SK-N-SH (cell line): ENCODE measurements around the gene ENDOV. TPM values are rescaled to one million over a fixed set of nuclear protein-coding genes. Genes with fewer than 3 reads are reported as not detected.

Experiments
- CTCF ChIA-PET: fragments of 300-600, 350-600 bp; formaldehyde crosslinking; extraction: SDS; loops from one replicate; lab custom pipeline; 2021; lab: Yijun Ruan, JAX
- POLR2A ChIA-PET: fragments of 350-600 bp; sonication (Branson Sonifier 250); formaldehyde crosslinking; extraction: SDS; loops from one replicate; lab custom pipeline; 2020; ENCODE audit warnings: antibody characterized with exemption, inconsistent platforms; lab: Yijun Ruan, JAX
- DNase-seq: peaks from one replicate; pipeline ENCODE4 v3.0.0; 2012
- H2AFZ ChIP-seq: fragments of 200-600 bp; sonication (generic); 2 replicates; pipeline ENCODE4 v1.8.1; 2016; ENCODE audit warnings: antibody characterized with exemption, mild to moderate bottlenecking, low read depth
- H3F3A ChIP-seq: fragments of 200-600 bp; sonication (generic); replicated peaks from 2 replicates; pipeline ENCODE3; 2016; ENCODE audit warnings: antibody characterized with exemption, mild to moderate bottlenecking; ENCODE audit not compliant: insufficient read depth
- H3K27ac ChIP-seq, 2 experiments: fragments of 200-500 bp in 1 of 2; fragments of 200-600 bp in 1 of 2; sonication (Bioruptor generic) in 1 of 2; sonication (generic), shearing (Covaris generic) in 1 of 2; 2 replicates each; pipeline versions ENCODE4 v1.5.1 to v1.6.1; 2014 to 2016; ENCODE audit warnings: low read depth in 2 of 2, inconsistent platforms in 1 of 2, low read length in 1 of 2, mild to moderate bottlenecking in 1 of 2, mixed read lengths in 1 of 2
- H3K27me3 ChIP-seq: fragments of 200-600 bp; sonication (generic), shearing (Covaris generic); 2 replicates; pipeline ENCODE4 v1.6.1; 2016; ENCODE audit warnings: mixed run types; ENCODE audit not compliant: insufficient read depth
- H3K36me3 ChIP-seq, 2 experiments: fragments of 200-500 bp in 1 of 2; fragments of 200-600 bp in 1 of 2; sonication (Bioruptor generic) in 1 of 2; sonication (generic) in 1 of 2; replicated peaks in 1 of 2; 2 replicates each; pipeline versions ENCODE3 to v1.5.1; 2014 to 2016; ENCODE audit warnings: low read length in 1 of 2, mild to moderate bottlenecking in 1 of 2; ENCODE audit not compliant: insufficient read depth in 2 of 2, control insufficient read depth in 1 of 2
- H3K4me1 ChIP-seq, 2 experiments: fragments of 200-500 bp in 1 of 2; fragments of 200-600 bp in 1 of 2; sonication (Bioruptor generic) in 1 of 2; sonication (generic), shearing (Covaris generic) in 1 of 2; 2 replicates each; pipeline versions ENCODE4 v1.5.1 to v1.6.1; 2014 to 2016; ENCODE audit warnings: low read depth in 1 of 2, low read length in 1 of 2, mixed run types in 1 of 2; ENCODE audit not compliant: insufficient read depth in 2 of 2, control insufficient read depth in 1 of 2
- H3K4me2 ChIP-seq: fragments of 200-600 bp; sonication (generic), shearing (Covaris generic); 2 replicates; pipeline ENCODE4 v1.6.1; 2017; ENCODE audit warnings: mixed run types
- H3K4me3 ChIP-seq, 2 experiments: fragments of 200-500 bp in 1 of 2; fragments of 200-600 bp in 1 of 2; sonication (Bioruptor generic) in 1 of 2; sonication (generic), shearing (Covaris generic) in 1 of 2; 2 replicates each; pipeline versions ENCODE4 v1.5.1 to v1.8.1; 2014 to 2016; ENCODE audit warnings: low read depth in 2 of 2, inconsistent platforms in 1 of 2, low read length in 1 of 2, mild to moderate bottlenecking in 1 of 2, mixed read lengths in 1 of 2, moderate library complexity in 1 of 2
- H3K79me2 ChIP-seq: fragments of 200-600 bp; sonication (generic); 2 replicates; pipeline ENCODE4 v1.8.1; 2017; ENCODE audit warnings: mild to moderate bottlenecking; ENCODE audit not compliant: insufficient read depth
- H3K9ac ChIP-seq: fragments of 200-600 bp; sonication (generic); 2 replicates; pipeline ENCODE4 v1.6.1; 2017; ENCODE audit warnings: mixed run types
- H3K9me2 ChIP-seq: fragments of 200-600 bp; sonication (generic); 2 replicates; pipeline ENCODE4 v1.6.1; 2017; ENCODE audit warnings: mixed run types
- H3K9me3 ChIP-seq: fragments of 200-600 bp; sonication (generic); 2 replicates; pipeline ENCODE4 v1.6.1; 2017; ENCODE audit warnings: mixed run types, mild to moderate bottlenecking, moderate library complexity
- H4K20me1 ChIP-seq: fragments of 200-600 bp; sonication (generic); 2 replicates; pipeline ENCODE4 v1.6.1; 2017; ENCODE audit warnings: mild to moderate bottlenecking, mixed run types; ENCODE audit not compliant: insufficient read depth
- CHD2 ChIP-seq: fragments of 150-350 bp; IDR thresholded peaks from 2 replicates; pipeline ENCODE4 v1.6.1; 2018; ENCODE audit warnings: low read length; ENCODE audit not compliant: partially characterized antibody
- EP300 ChIP-seq, 2 experiments: IDR thresholded peaks; 2 replicates each; pipeline versions ENCODE4 v1.4.0 to v1.6.1; 2012; ENCODE audit warnings: borderline replicate concordance in 1 of 2, low read depth in 1 of 2, low read length in 1 of 2
- EZH2phosphoT487 ChIP-seq: fragments of 200-600 bp; sonication (generic); IDR thresholded peaks from 2 replicates; pipeline ENCODE4 v1.6.1; 2017; ENCODE audit warnings: low read depth, mixed run types, mild to moderate bottlenecking, antibody characterized with exemption, moderate library complexity, borderline replicate concordance
- FOXJ3 ChIP-seq: sonication (generic); formaldehyde crosslinking; IDR thresholded peaks from 2 replicates; pipeline ENCODE4 v1.5.1; 2020; ENCODE audit warnings: mild to moderate bottlenecking, missing genetic modification reagents
- GABPA ChIP-seq: IDR thresholded peaks from 2 replicates; pipeline ENCODE4 v1.4.0; 2012; ENCODE audit warnings: low read depth, mild to moderate bottlenecking
- GATA2 ChIP-seq: sonication (generic); formaldehyde crosslinking; IDR thresholded peaks from 2 replicates; pipeline ENCODE4 v1.5.0; 2020; ENCODE audit warnings: mild to moderate bottlenecking, missing genetic modification reagents
- JUND ChIP-seq: IDR thresholded peaks from 2 replicates; pipeline ENCODE4 v1.4.0; 2012
- MXI1 ChIP-seq: IDR thresholded peaks from 2 replicates; pipeline ENCODE4 v1.6.1; 2012; ENCODE audit warnings: mild to moderate bottlenecking, low read depth, low read length, improper control_type of control experiment
- PBX3 ChIP-seq: IDR thresholded peaks from 2 replicates; pipeline ENCODE4; 2012
- POLR2AphosphoS5 ChIP-seq: IDR thresholded peaks from 2 replicates; pipeline ENCODE4 v1.6.1; 2012; ENCODE audit warnings: low read depth, low read length
- RCOR1 ChIP-seq: fragments of 150-350 bp; IDR thresholded peaks from 2 replicates; pipeline ENCODE4 v1.6.1; 2017; ENCODE audit warnings: antibody characterized with exemption, low read length
- REST ChIP-seq: IDR thresholded peaks from 2 replicates; pipeline ENCODE4 v1.6.1; 2012; ENCODE audit warnings: mild to moderate bottlenecking, low read depth, low read length, moderate library complexity
- WGBS: methylation state at CpG from one replicate; pipeline ENCODE4 v1.1.6; 2017; ENCODE audit warnings: low lambda C conversion rate; 5-methylcytosine and 5-hydroxymethylcytosine counted together
- polyA plus RNA-seq, 3 experiments: library from polyadenylated mRNA; depleted of rRNA; stranded (reverse); fragments of >200 nt; gene quantifications; 2 replicates each; pipeline ENCODE4 v1.2.3, GENCODE V29; 2012

The ENDOV gene
- polyA plus RNA-seq, 1 of the 3 experiments (the other 2 are of a cell fraction), result 83.6 TPM

- Histone ChIP-seq H3K9ac (no peak overlapping the region), H3K4me2 (no peak overlapping the region), H3K27ac (peak overlapping the region in 1 of 2 experiments; percentile 93; a peak in 2 of 4 replicates), H3K4me1 (peaks cover 0 to 25% of the 10 kb centered on the region in 2 experiments; a peak in 2 of 4 replicates), H3K4me3 (no peak overlapping the region), H3K36me3 (peaks cover 68 to 72% of the 10 kb centered on the region in 2 experiments), H3K27me3 (no peaks in the 10 kb centered on the region), H3K9me3 (no peaks in the 10 kb centered on the region), H2AFZ (no peak overlapping the region), H3K9me2 (no peaks in the 10 kb centered on the region), H3K79me2 (no peaks in the 10 kb centered on the region), H4K20me1 (no peaks in the 10 kb centered on the region), H3F3A (peaks cover 3% of the 10 kb centered on the region)
- POLR2A ChIA-PET, result no interaction called here
- 92% methylated on average over 10 of the region's 10 CpGs for WGBS
- TF ChIP-seq EP300 (IDR thresholded peaks at IDR 0.05; ENCODE audit: borderline replicate concordance in 1 of 2, low read depth in 1 of 2, low read length in 1 of 2), result 0 out of 4 replicates have a peak, but pooled peaks of 1 of the 2 experiments have one; percentile 16
- no peak for TF ChIP-seq GABPA
- CTCF ChIA-PET, result interaction anchor here (1.0 to 1.4 kb wide), 3 partner anchors 203 to 287 kb away, joined by 3 to 5 read pairs (median 3); partner anchors contain the start of gene GAA
- no peak for DNase-seq
These were observed 26.4 kb upstream of the ENDOV start for GRCh38 chr17:80388601-80389000.

GRCh38 chr17:80389011-80389995, 25.7 kb upstream of the ENDOV start:
- TF ChIP-seq EP300 (IDR thresholded peaks at IDR 0.05; ENCODE audit: borderline replicate concordance in 1 of 2, low read depth in 1 of 2, low read length in 1 of 2) (peak in 1 of 2 experiments; percentile 64; a peak in 1 of 4 replicates), RCOR1 (peak; percentile 97), PBX3 (no peak), MXI1 (peak; percentile 49; the same call in 1 of the 2 replicates), JUND (no peak), REST (no peak), EZH2phosphoT487 (no peak), GATA2 (CRISPR knock-in tag) (peak; percentile 18; the same call in 1 of the 2 replicates), FOXJ3 (no peak; the same call in 1 of the 2 replicates), POLR2AphosphoS5 (0 out of 2 replicates have a peak, but pooled peaks have one; percentile 6), CHD2 (peak; percentile 66)
- TF ChIP-seq, all 33 proteins: peak for 6
- H3K9me3 ChIP-seq, result no peaks in the 10 kb centered on the region
- H3K27ac ChIP-seq, result peak overlapping the region in 1 of 2 experiments; percentile 93; a peak in 2 of 4 replicates
- POLR2A ChIA-PET, result no interaction called here
- peaks cover 3% of the 10 kb centered on the region for H3F3A ChIP-seq
- H3K9me2 ChIP-seq, result no peaks in the 10 kb centered on the region
- H3K4me3 ChIP-seq, result no peak overlapping the region
- DNase-seq, result peak; percentile 81
- H3K79me2 ChIP-seq, result no peaks in the 10 kb centered on the region
- no peak overlapping the region for H2AFZ ChIP-seq
- H3K9ac ChIP-seq, result no peak overlapping the region
- peaks cover 0 to 24% of the 10 kb centered on the region in 2 experiments; a peak in 2 of 4 replicates for H3K4me1 ChIP-seq
- H3K27me3 ChIP-seq, result no peaks in the 10 kb centered on the region
- H4K20me1 ChIP-seq, result no peaks in the 10 kb centered on the region
- CTCF ChIA-PET, result interaction anchor here (1.0 to 1.4 kb wide), 3 partner anchors 203 to 288 kb away, joined by 3 to 5 read pairs (median 3); partner anchors contain the start of gene GAA
- H3K4me2 ChIP-seq, result no peak overlapping the region
- peaks cover 66 to 72% of the 10 kb centered on the region in 2 experiments for H3K36me3 ChIP-seq
- 89% methylated on average over 22 of the region's 22 CpGs for WGBS
